ENCODE results near the gene ERC2.

The ERC2 gene

DNA sequence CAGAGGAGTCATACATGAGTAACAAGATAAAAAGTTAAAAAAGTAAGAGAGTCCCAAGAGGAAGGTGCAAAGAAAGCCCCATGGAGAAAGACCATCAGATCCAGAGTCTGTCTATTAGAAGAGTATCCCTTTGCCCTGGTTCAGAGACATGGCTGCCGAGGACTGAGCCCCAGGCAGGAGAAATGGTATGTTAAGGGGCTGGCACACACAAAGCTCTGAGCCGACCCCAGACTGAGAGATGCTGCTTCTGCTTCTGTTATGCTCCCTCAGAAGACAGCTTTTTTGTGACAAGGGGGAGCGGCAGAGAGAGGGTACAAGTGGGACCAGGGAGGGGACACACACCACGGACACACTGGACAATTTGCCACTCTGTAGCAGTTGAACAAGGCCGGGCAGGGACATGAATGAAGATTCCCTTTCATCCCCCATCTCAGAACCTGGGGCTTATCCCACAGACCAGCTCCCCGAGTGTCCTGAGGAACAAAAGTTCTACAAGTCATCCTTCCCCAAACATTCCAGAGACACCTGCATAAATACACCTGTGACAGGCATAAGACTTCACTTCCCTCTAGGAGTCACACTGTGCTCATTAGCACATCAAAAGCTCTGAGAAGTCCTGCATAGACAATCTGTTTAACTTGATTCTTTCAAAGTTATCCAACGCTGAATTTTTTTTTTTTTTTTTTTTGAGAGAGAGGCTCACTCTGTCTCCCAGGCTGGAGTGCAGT lies 819.5 kb downstream of the ERC2 start:
- peaks cover 10% of the 10 kb centered on the region for H3K4me1 ChIP-seq (ENCODE audit: control insufficient read depth, insufficient read depth, low read length, poor library complexity, severe bottlenecking)
- no peak overlapping the region for H3K4me3 ChIP-seq (ENCODE audit: extremely low read depth, insufficient read depth, low read length, poor library complexity, severe bottlenecking)
- H3K9me3 ChIP-seq (ENCODE audit: control insufficient read depth, low read length): no peaks in the 10 kb centered on the region
- 55 to 56% methylated on average over 5 to 6 of the region's 7 CpGs for WGBS, 2 experiments (ENCODE audit: insufficient coverage in 2 of 2)
- H3K36me3 ChIP-seq (ENCODE audit: control insufficient read depth, insufficient read depth, low read length): no peaks in the 10 kb centered on the region
- H3K27ac ChIP-seq (ENCODE audit: low read depth, low read length, severe bottlenecking): no peak overlapping the region

DNA sequence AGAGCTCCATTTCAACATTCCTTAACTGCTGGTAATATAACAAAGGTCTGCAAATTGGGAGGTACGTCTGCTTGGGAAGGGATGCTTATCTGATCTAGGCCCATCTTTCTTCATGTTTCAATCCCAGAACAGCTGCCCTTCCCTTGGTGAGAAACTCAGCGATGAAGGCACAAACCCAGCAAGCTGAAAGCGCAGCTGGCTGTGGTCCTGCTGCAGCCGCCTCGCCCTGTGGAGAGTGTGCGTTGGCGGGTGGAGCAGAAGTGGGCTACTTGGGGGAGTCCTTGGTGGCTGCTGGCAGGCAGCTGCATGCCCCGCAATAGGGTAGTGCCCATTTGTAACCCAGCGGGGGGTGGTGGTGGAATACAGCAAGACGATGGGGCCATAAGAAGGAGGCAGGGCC lies 820.6 kb downstream of the ERC2 start:
- Histone ChIP-seq H3K4me3 (ENCODE audit: extremely low read depth, insufficient read depth, low read length, poor library complexity, severe bottlenecking) (no peak overlapping the region), H3K9me3 (ENCODE audit: control insufficient read depth, low read length) (no peaks in the 10 kb centered on the region), H3K4me1 (ENCODE audit: control insufficient read depth, insufficient read depth, low read length, poor library complexity, severe bottlenecking) (peaks cover 8% of the 10 kb centered on the region), H3K36me3 (ENCODE audit: control insufficient read depth, insufficient read depth, low read length) (no peaks in the 10 kb centered on the region), H3K27ac (ENCODE audit: low read depth, low read length, severe bottlenecking) (no peak overlapping the region)
- WGBS, 2 experiments (ENCODE audit: insufficient coverage in 2 of 2): 88 to 90% methylated on average over 7 to 8 of the region's 10 CpGs

DNA sequence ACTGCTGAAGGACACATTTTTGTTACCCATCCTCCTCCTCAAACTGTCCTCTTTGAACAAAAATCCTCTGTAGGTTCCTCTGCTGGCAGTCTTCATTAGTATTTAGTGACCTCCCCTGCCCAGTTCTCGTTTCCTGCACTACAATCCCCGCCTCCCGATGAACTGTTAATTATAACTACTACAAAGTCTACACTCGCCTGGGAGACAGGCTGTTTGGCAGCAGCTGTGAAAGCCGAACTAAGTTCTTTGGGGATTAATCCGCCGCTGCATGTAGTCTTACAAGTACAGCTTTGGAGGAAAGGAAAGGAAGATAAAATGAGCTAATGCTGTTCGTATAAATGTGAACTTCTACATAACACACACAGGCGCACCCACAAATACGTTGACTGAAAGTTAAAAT lies 821.2 kb downstream of the ERC2 start:
- 78 to 80% methylated on average over 2 to 4 of the region's 10 CpGs for WGBS, 2 experiments (ENCODE audit: insufficient coverage in 2 of 2)
- no peaks in the 10 kb centered on the region for H3K36me3 ChIP-seq (ENCODE audit: control insufficient read depth, insufficient read depth, low read length)
- no peaks in the 10 kb centered on the region for H3K9me3 ChIP-seq (ENCODE audit: control insufficient read depth, low read length)
- no peak overlapping the region for H3K4me3 ChIP-seq (ENCODE audit: extremely low read depth, insufficient read depth, low read length, poor library complexity, severe bottlenecking)
- no peak overlapping the region for H3K27ac ChIP-seq (ENCODE audit: low read depth, low read length, severe bottlenecking)
- peaks cover 8% of the 10 kb centered on the region for H3K4me1 ChIP-seq (ENCODE audit: control insufficient read depth, insufficient read depth, low read length, poor library complexity, severe bottlenecking)

DNA sequence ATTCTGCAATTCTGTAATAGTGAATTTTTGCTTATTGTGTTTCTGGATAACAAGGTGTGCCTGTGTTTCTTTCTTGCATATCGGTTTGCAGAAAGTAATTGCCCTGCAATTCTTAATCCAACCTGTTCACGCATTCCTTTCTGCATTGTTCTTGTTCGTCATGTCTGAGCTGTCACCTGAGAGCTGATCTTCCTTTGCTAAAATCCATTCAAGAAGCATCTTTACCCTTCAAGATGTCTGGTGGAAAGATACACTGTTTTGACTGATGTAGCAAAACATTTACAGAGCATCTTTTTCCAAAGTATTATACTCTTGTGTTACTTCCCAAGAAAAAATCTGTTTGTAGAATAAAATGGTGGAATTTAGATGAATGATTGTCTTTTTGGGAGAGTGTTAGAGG lies 822.1 kb downstream of the ERC2 start:
- no peak overlapping the region for H3K27ac ChIP-seq (ENCODE audit: low read depth, low read length, severe bottlenecking)
- H3K36me3 ChIP-seq (ENCODE audit: control insufficient read depth, insufficient read depth, low read length): no peaks in the 10 kb centered on the region
- peaks cover 4% of the 10 kb centered on the region for H3K4me1 ChIP-seq (ENCODE audit: control insufficient read depth, insufficient read depth, low read length, poor library complexity, severe bottlenecking)
- no peak overlapping the region for H3K4me3 ChIP-seq (ENCODE audit: extremely low read depth, insufficient read depth, low read length, poor library complexity, severe bottlenecking)
- H3K9me3 ChIP-seq (ENCODE audit: control insufficient read depth, low read length): no peaks in the 10 kb centered on the region
- WGBS, 2 experiments (ENCODE audit: insufficient coverage in 2 of 2): 90 to 94% methylated on average over 2 to 3 of the region's 3 CpGs

DNA sequence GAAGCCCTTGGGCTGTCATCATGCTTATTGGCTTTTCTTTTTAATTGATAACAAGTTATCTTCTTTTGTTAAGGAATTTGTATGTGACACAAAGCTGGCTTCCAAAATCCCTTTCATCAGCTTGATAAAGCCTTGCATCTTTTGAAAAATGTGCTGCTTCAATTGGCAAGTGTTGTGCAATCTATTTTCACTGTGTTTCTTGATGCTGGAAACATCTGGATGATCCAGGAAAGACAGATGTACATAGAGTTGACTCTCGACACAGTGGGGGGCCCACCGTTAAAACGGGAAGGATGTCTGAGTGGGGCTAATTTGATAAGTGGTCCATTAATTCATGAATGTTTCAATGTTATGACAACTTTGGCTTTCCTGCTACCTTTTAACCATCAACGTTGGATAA lies 822.8 kb downstream of the ERC2 start:
- H3K36me3 ChIP-seq (ENCODE audit: control insufficient read depth, insufficient read depth, low read length): no peaks in the 10 kb centered on the region
- 73 to 89% methylated on average over 4 of the region's 4 CpGs for WGBS, 2 experiments (ENCODE audit: insufficient coverage in 2 of 2)
- no peak overlapping the region for H3K27ac ChIP-seq (ENCODE audit: low read depth, low read length, severe bottlenecking)
- H3K4me3 ChIP-seq (ENCODE audit: extremely low read depth, insufficient read depth, low read length, poor library complexity, severe bottlenecking): no peak overlapping the region
- no peaks in the 10 kb centered on the region for H3K9me3 ChIP-seq (ENCODE audit: control insufficient read depth, low read length)
- H3K4me1 ChIP-seq (ENCODE audit: control insufficient read depth, insufficient read depth, low read length, poor library complexity, severe bottlenecking): peaks cover 4% of the 10 kb centered on the region

DNA sequence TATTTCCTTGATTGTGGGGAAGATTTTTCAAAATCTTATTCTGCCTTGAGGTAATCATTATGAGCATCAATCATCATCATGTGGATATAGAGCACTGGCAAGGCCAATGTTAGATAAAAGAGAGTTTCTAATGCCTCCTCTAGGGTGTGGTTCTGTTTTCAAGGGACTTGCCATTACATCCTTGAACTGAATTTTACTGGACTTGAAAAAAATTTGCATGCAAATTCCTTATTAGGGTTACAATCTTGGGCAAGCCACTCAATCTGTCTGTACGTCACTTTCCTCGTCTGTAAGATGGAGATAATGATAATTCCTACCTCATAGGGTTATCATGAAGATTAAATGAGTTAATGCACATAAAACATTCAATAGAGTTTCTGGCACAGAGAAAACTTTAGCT lies 825.0 kb downstream of the ERC2 start:
- H3K36me3 ChIP-seq (ENCODE audit: control insufficient read depth, insufficient read depth, low read length): no peaks in the 10 kb centered on the region
- peaks cover 8% of the 10 kb centered on the region for H3K4me1 ChIP-seq (ENCODE audit: control insufficient read depth, insufficient read depth, low read length, poor library complexity, severe bottlenecking)
- no peak overlapping the region for H3K27ac ChIP-seq (ENCODE audit: low read depth, low read length, severe bottlenecking)
- no peak overlapping the region for H3K4me3 ChIP-seq (ENCODE audit: extremely low read depth, insufficient read depth, low read length, poor library complexity, severe bottlenecking)
- no peaks in the 10 kb centered on the region for H3K9me3 ChIP-seq (ENCODE audit: control insufficient read depth, low read length)
- WGBS, 2 experiments (ENCODE audit: insufficient coverage in 2 of 2): no CpG with 5 or more reads among the region's 2 CpGs

DNA sequence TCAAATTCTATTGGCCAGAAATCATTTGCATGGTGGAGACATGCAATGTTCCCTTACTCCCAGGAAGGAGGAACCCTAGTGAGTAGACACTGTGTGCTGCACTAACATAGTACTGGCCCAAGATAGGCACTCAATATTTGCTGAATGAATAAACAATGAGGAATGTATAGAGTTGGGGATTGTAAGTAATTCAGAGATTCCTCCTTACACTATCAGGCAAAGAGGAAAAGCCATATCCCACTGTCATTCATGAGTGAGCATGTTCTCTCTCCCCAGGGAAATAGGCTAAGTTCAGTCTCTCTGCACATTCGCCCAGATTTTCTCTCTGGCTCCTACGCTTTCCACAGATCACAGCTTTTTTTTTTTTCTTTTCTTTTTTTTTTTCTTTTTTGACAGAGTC lies 826.3 kb downstream of the ERC2 start:
- Histone ChIP-seq H3K36me3 (ENCODE audit: control insufficient read depth, insufficient read depth, low read length) (no peaks in the 10 kb centered on the region), H3K27ac (ENCODE audit: low read depth, low read length, severe bottlenecking) (no peak overlapping the region), H3K4me3 (ENCODE audit: extremely low read depth, insufficient read depth, low read length, poor library complexity, severe bottlenecking) (no peak overlapping the region), H3K9me3 (ENCODE audit: control insufficient read depth, low read length) (no peaks in the 10 kb centered on the region), H3K4me1 (ENCODE audit: control insufficient read depth, insufficient read depth, low read length, poor library complexity, severe bottlenecking) (peaks cover 8% of the 10 kb centered on the region)
- 100% methylated on average over 2 of the region's 2 CpGs; no CpG with 5 or more reads in 1 of the 2 experiments for WGBS, 2 experiments (ENCODE audit: insufficient coverage in 2 of 2)

DNA sequence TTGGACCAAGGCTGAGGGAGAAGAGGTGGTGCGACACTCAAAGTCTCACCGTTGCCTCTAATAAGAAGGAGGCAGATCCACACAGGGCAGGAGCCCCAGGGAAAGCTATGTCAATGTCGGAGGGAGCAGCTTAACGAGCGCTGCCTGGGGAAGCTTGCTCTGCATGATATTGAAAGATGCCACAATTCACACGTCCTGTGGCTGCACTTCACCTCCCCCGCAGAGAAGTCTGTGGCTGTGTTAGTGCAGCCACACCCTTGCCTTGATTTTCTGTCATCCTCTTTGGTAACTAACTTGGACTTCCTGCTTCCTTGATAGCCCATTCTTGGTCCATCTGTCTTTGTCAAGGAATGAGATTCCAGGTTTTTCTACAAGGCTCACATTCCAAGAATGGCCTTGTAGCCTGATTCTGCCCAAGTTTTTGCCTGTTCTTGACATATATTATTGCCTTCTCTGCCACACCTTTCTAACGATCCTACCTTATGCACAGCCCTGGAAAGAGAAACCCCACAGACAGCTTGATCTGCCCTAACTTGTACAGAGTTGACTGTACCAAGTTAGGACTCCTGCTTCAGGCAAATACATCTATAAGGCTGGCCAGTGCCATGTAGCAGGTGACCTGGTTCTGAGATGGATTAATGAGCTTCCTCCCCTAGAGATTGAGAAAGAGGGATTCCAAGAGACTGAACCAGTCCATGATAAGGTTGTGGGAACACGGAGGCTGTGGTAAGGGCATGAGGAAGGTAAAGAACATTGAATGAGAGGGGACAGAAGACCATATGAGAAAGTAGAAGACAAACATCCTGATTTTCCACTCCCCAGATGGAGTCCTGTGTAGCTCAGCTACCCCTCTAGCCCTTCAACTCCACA lies 828.1 kb downstream of the ERC2 start:
- WGBS, 2 experiments (ENCODE audit: insufficient coverage in 2 of 2): 72 to 73% methylated on average over 7 to 8 of the region's 9 CpGs
- Histone ChIP-seq H3K4me1 (ENCODE audit: control insufficient read depth, insufficient read depth, low read length, poor library complexity, severe bottlenecking) (peaks cover 8% of the 10 kb centered on the region), H3K36me3 (ENCODE audit: control insufficient read depth, insufficient read depth, low read length) (no peaks in the 10 kb centered on the region), H3K4me3 (ENCODE audit: extremely low read depth, insufficient read depth, low read length, poor library complexity, severe bottlenecking) (no peak overlapping the region), H3K27ac (ENCODE audit: low read depth, low read length, severe bottlenecking) (no peak overlapping the region), H3K9me3 (ENCODE audit: control insufficient read depth, low read length) (no peaks in the 10 kb centered on the region)

DNA sequence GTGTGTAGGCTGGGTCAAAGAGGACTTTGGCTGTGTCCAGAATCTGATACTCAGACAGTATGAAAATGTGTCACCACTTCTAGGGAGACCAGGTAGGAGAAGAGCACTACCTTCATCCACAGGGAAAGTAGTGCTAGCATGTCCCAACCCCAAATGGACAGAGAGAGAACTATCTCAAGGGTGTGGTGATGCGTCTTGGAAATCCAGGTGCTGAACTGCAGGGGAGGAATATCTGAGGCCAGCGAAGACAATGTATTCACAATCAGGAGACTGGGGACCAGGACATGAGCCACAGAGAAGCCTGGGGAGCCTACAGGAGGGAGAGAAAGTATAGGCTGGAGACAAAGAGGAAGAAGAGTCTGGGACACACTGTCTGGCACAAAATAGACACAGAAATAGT lies 829.1 kb downstream of the ERC2 start:
- no peaks in the 10 kb centered on the region for H3K36me3 ChIP-seq (ENCODE audit: control insufficient read depth, insufficient read depth, low read length)
- H3K27ac ChIP-seq (ENCODE audit: low read depth, low read length, severe bottlenecking): no peak overlapping the region
- 92 to 100% methylated on average over 2 of the region's 2 CpGs for WGBS, 2 experiments (ENCODE audit: insufficient coverage in 2 of 2)
- H3K4me1 ChIP-seq (ENCODE audit: control insufficient read depth, insufficient read depth, low read length, poor library complexity, severe bottlenecking): peaks cover 14% of the 10 kb centered on the region
- H3K4me3 ChIP-seq (ENCODE audit: extremely low read depth, insufficient read depth, low read length, poor library complexity, severe bottlenecking): no peak overlapping the region
- no peaks in the 10 kb centered on the region for H3K9me3 ChIP-seq (ENCODE audit: control insufficient read depth, low read length)

DNA sequence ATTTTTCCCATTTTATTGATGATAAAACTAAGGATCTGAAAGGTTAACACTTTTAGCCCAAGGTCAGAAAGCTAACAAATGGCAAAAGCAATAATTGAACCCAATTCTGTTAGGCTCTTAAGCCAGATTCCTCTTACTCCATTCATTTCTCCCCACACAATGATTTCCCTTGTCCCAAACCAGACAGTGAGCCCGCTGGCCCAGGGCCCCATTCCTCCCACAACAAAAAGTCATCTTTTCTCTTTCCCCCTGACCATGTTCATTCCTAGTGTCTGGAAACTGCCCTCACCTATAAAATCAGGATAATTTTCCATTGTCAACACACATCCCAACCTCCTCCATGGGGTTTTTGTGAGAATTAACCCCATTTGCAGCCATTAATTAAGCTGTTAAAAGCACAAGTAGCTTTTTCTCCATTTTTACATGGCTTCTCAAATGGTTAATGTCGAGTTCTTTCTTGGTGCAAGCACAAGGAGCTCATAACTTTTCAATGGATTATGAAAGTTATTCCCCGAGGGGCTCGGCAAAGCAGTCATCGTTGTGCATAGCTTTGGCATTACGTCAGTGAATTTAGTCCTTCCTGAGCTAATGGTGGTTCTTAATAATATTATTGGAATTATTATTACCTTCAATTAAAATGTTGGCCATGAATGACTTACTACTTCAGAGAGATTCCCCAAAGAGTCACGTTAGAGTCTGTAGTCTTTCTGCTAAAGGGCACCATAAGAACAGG lies 830.2 kb downstream of the ERC2 start:
- Histone ChIP-seq H3K27ac (ENCODE audit: low read depth, low read length, severe bottlenecking) (no peak overlapping the region), H3K9me3 (ENCODE audit: control insufficient read depth, low read length) (no peaks in the 10 kb centered on the region), H3K4me1 (ENCODE audit: control insufficient read depth, insufficient read depth, low read length, poor library complexity, severe bottlenecking) (peaks cover 23% of the 10 kb centered on the region), H3K4me3 (ENCODE audit: extremely low read depth, insufficient read depth, low read length, poor library complexity, severe bottlenecking) (no peak overlapping the region), H3K36me3 (ENCODE audit: control insufficient read depth, insufficient read depth, low read length) (no peaks in the 10 kb centered on the region)
- WGBS, 2 experiments (ENCODE audit: insufficient coverage in 2 of 2): 90 to 92% methylated on average over 2 of the region's 7 CpGs
